HG03066 (cell line): ENCODE measurements around the gene EPB42.
"Not testable (repeated sequence)": the region's sequence is repeated elsewhere in the genome, so short reads cannot be mapped to it uniquely, and the experiment has no call there.

Experiments
- ATAC-seq: cut with Tn5 transposase; IDR thresholded peaks from one replicate; pipeline ENCODE4 v1.9.1; 2021; ENCODE audit warnings: low read depth; ENCODE audit not compliant: unreplicated experiment

EPB42 gene

GRCh38 chr15:43189296-43189695 lies 31.5 kb downstream of the EPB42 start:
- ATAC-seq, result no peak

GRCh38 chr15:43187544-43188155 lies 33.2 kb downstream of the EPB42 start:
- ATAC-seq, result no peak

GRCh38 chr15:43186003-43186353 lies 34.8 kb downstream of the EPB42 start:
- peak; percentile 21 for ATAC-seq

GRCh38 chr15:43185157-43186002 lies 35.4 kb downstream of the EPB42 start, which contains the start of gene CCNDBP1:
Gene CCNDBP1, plus strand, starts transcription at chr15:43185403. Its CDS starts 96 bp downstream, at chr15:43185499.
- peak; percentile 91 for ATAC-seq

- ATAC-seq, result no peak
Measured at GRCh38 chr15:43184407-43185124, 36.3 kb downstream of the EPB42 start.

- no peak for ATAC-seq
Measured at GRCh38 chr15:43183270-43183669, 37.5 kb downstream of the EPB42 start.

GRCh38 chr15:43177147-43177546 lies 43.7 kb downstream of the EPB42 start:
- ATAC-seq, result not testable (repeated sequence)

- ATAC-seq, result not testable (repeated sequence)
Measured at GRCh38 chr15:43175656-43176309, 45.0 kb downstream of the EPB42 start.

GRCh38 chr15:43169888-43170287 lies 50.9 kb downstream of the EPB42 start:
- ATAC-seq, result no peak

- ATAC-seq, result no peak
Measured at GRCh38 chr15:43168192-43169107, 52.4 kb downstream of the EPB42 start.

GRCh38 chr15:43167261-43167660 lies 53.6 kb downstream of the EPB42 start:
- not testable (repeated sequence) for ATAC-seq

- no peak for ATAC-seq
Measured at GRCh38 chr15:43165801-43166325, 55.0 kb downstream of the EPB42 start.

- ATAC-seq, result no peak
Measured at GRCh38 chr15:43153269-43153668, 67.5 kb downstream of the EPB42 start.

- no peak for ATAC-seq
Measured at GRCh38 chr15:43151688-43152087, 69.1 kb downstream of the EPB42 start.

- no peak for ATAC-seq
Measured at GRCh38 chr15:43150191-43150929, 70.5 kb downstream of the EPB42 start.
